Testis (tissue), 2 donors: ENCODE measurements around the gene CTRB1.

Source experiments
- POLR2A ChIP-seq: fragments of 450-650 bp; IDR thresholded peaks from one replicate; pipeline ENCODE4 v1.6.1; 2017; ENCODE audit warnings: antibody characterized with exemption, mild to moderate bottlenecking, moderate library complexity
- TF ChIP-seq, protein P1 (sequence below), 3 experiments: fragments of 450-650 bp in 2 of 3; fragments of 200-600 bp in 1 of 3; sonication (generic) in 1 of 3; IDR thresholded peaks; one replicate each; pipeline ENCODE4 v1.5.1; 2016 to 2019; ENCODE audit warnings: antibody characterized with exemption in 3 of 3, mild to moderate bottlenecking in 2 of 3, moderate library complexity in 1 of 3

DNA sequence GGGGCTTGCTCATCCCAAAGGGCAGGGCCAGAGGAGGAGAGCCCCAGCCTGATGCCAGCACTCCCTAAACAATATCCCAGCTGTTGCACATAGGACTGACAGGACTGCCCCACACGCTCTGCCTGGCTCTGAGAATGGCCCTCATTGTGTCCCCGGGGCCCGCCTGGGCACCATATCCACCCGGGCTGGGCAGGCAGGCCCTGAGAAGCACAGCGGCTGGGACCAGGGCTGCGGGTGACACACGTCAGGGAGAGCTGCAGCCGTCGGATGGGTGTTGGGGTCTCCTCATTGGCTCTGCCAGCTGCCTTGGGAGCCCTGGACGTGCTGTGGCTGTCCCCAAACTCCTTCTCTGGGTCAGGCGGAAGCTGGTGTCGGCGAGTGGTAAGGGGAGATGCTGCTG is 28.5 kb downstream of the CTRB1 start:
- TF ChIP-seq, protein P1, sequence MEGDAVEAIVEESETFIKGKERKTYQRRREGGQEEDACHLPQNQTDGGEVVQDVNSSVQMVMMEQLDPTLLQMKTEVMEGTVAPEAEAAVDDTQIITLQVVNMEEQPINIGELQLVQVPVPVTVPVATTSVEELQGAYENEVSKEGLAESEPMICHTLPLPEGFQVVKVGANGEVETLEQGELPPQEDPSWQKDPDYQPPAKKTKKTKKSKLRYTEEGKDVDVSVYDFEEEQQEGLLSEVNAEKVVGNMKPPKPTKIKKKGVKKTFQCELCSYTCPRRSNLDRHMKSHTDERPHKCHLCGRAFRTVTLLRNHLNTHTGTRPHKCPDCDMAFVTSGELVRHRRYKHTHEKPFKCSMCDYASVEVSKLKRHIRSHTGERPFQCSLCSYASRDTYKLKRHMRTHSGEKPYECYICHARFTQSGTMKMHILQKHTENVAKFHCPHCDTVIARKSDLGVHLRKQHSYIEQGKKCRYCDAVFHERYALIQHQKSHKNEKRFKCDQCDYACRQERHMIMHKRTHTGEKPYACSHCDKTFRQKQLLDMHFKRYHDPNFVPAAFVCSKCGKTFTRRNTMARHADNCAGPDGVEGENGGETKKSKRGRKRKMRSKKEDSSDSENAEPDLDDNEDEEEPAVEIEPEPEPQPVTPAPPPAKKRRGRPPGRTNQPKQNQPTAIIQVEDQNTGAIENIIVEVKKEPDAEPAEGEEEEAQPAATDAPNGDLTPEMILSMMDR (IDR thresholded peaks at IDR 0.05): no peak
- TF ChIP-seq POLR2A: no peak
